K562 (cell line): Measurements from ENCODE around the gene COX11. TPM values are rescaled to one million over a fixed set of nuclear protein-coding genes. Genes with fewer than 3 reads are reported as not detected.

Experiments
- ATAC-seq: fragments of 200-7000 bp; cut with Tn5 transposase; 3 replicates; pipeline ENCODE4 v1.9.1; 2020; ENCODE audit warnings: moderate library complexity
- BruUV-seq: library from RNA; stranded (reverse); fragments of 400-500 nt; replicated peaks from 2 replicates; lab custom pipeline; 2021; lab: Mats Ljungman, UMichigan
- CTCF ChIA-PET: fragments of 300-600 bp; formaldehyde crosslinking; extraction: SDS; loops from one replicate; lab custom pipeline; 2021; ENCODE audit warnings: low intra/inter-chr PET ratio; lab: Yijun Ruan, JAX
- POLR2A ChIA-PET: fragments of 300-600, 350-650 bp; sonication (Branson Sonifier 250); formaldehyde crosslinking; extraction: SDS; loops from one replicate; lab custom pipeline; 2021; ENCODE audit warnings: antibody characterized with exemption, inconsistent platforms; lab: Yijun Ruan, JAX
- DNase-seq, 4 experiments: peaks; one replicate each; pipeline versions ENCODE4 v3.0.0 to v3.0.0-alpha.2; 2011 to 2018; ENCODE audit warnings: low spot score in 3 of 4, mixed read lengths in 3 of 4; ENCODE audit errors: extremely low read depth in 1 of 4
- FAIRE-seq: peaks from 2 replicates; lab custom pipeline; 2011; peaks lifted over from hg19 to GRCh38; lab: Jason Lieb, UNC
- H2AFZ ChIP-seq: 2 replicates; pipeline ENCODE4 v1.6.0; 2011; ENCODE audit warnings: low read depth, low read length, control low read depth, inconsistent platforms
- H3K27ac ChIP-seq: fragments of 200-600 bp; 3 replicates; pipeline ENCODE4 v1.8.0; 2011; ENCODE audit warnings: low read depth, mild to moderate bottlenecking, control low read depth, inconsistent platforms, low read length, moderate library complexity, mixed read lengths; ENCODE audit errors: extremely low read depth
- H3K27me3 ChIP-seq, 2 experiments: fragments of 300-600 bp in 1 of 2; 2 replicates in 1 of 2; 3 replicates in 1 of 2; pipeline versions ENCODE4 v1.6.0 to v1.8.0; 2011; ENCODE audit warnings: inconsistent platforms in 2 of 2, low read length in 2 of 2, mild to moderate bottlenecking in 1 of 2, mixed read lengths in 1 of 2, moderate library complexity in 1 of 2; ENCODE audit not compliant: control insufficient read depth in 2 of 2, insufficient read depth in 2 of 2
- H3K36me3 ChIP-seq: fragments of 300-600 bp; 3 replicates; pipeline ENCODE4 v1.8.0; 2011; ENCODE audit warnings: mild to moderate bottlenecking, low read length, inconsistent platforms; ENCODE audit not compliant: control insufficient read depth, insufficient read depth
- H3K4me1 ChIP-seq, 2 experiments: fragments of 200-600 bp in 1 of 2; replicated peaks in 1 of 2; 2 replicates in 1 of 2; 3 replicates in 1 of 2; pipeline versions ENCODE4 v1.5.1 to v1.8.0; 2011; ENCODE audit warnings: inconsistent platforms in 2 of 2, low read length in 2 of 2, mild to moderate bottlenecking in 1 of 2, mixed read lengths in 1 of 2, moderate library complexity in 1 of 2; ENCODE audit not compliant: control insufficient read depth in 2 of 2, insufficient read depth in 2 of 2
- H3K4me2 ChIP-seq: 2 replicates; pipeline ENCODE4 v1.6.1; 2011; ENCODE audit warnings: low read length, control low read depth, inconsistent platforms, mixed read lengths; ENCODE audit not compliant: insufficient read depth
- H3K4me3 ChIP-seq: fragments of 200-600 bp; sonication (generic), shearing (Covaris generic); 2 replicates; pipeline ENCODE4 v1.5.1; 2016; ENCODE audit warnings: control low read depth, inconsistent platforms
- H3K79me2 ChIP-seq: fragments of 200-600 bp; 3 replicates; pipeline ENCODE4 v1.8.0; 2011; ENCODE audit warnings: low read length, inconsistent platforms; ENCODE audit not compliant: control insufficient read depth, insufficient read depth
- H3K9ac ChIP-seq, 2 experiments: 2 replicates each; pipeline versions ENCODE4 v1.6.0 to v1.6.1; 2011; ENCODE audit warnings: low read depth in 2 of 2, low read length in 2 of 2, control low read depth in 1 of 2, inconsistent platforms in 1 of 2, mild to moderate bottlenecking in 1 of 2, mixed read lengths in 1 of 2; ENCODE audit not compliant: insufficient read depth in 1 of 2
- H3K9me1 ChIP-seq: one replicate; pipeline ENCODE4 v1.6.0; 2011; ENCODE audit warnings: inconsistent platforms, mild to moderate bottlenecking, low read length, moderate library complexity; ENCODE audit not compliant: control insufficient read depth, insufficient read depth
- H3K9me3 ChIP-seq: replicated peaks from 2 replicates; pipeline ENCODE4 v1.5.1; 2011; ENCODE audit warnings: low read depth, low read length, inconsistent platforms; ENCODE audit not compliant: control insufficient read depth, insufficient read depth
- H4K20me1 ChIP-seq: replicated peaks from 2 replicates; pipeline ENCODE4 v1.6.1; 2011; ENCODE audit warnings: low read length, inconsistent platforms, mixed read lengths; ENCODE audit not compliant: control insufficient read depth, insufficient read depth
- DMBX1 ChIP-seq: fragments of 250-450 bp; sonication (Bioruptor Pico); IDR thresholded peaks from 2 replicates; pipeline ENCODE4 v1.8.0; 2022; ENCODE audit warnings: inconsistent platforms, mild to moderate bottlenecking, moderate library complexity, borderline replicate concordance
- EZH2 ChIP-seq: IDR thresholded peaks from 2 replicates; pipeline ENCODE4 v1.6.1; 2012; ENCODE audit warnings: low read depth, mild to moderate bottlenecking, inconsistent platforms, low read length, borderline replicate concordance
- HDAC6 ChIP-seq: IDR thresholded peaks from 2 replicates; pipeline ENCODE4 v1.6.1; 2012; ENCODE audit warnings: low read depth, mild to moderate bottlenecking, control low read depth, inconsistent platforms, low read length, moderate library complexity
- NFXL1 ChIP-seq: fragments of 450-650 bp; formaldehyde crosslinking; IDR thresholded peaks from 2 replicates; pipeline ENCODE4 v1.4.0; 2021; ENCODE audit warnings: mild to moderate bottlenecking
- ZBTB11 ChIP-seq, 3 experiments: fragments of 200-800 bp in 1 of 3; fragments of 250-450 bp in 1 of 3; fragments of 450-650 bp in 1 of 3; sonication (Bioruptor Pico) in 1 of 3; sonication (Bioruptor generic) in 1 of 3; formaldehyde crosslinking in 1 of 3; IDR thresholded peaks; 2 replicates each; pipeline versions ENCODE4 v1.6.1 to v1.8.0; 2016 to 2022; ENCODE audit warnings: mild to moderate bottlenecking in 2 of 3, missing genetic modification characterization in 2 of 3, missing compliant biosample characterization in 1 of 3, moderate library complexity in 1 of 3
- ZBTB49 ChIP-seq: sonication (generic); formaldehyde crosslinking; IDR thresholded peaks from 2 replicates; pipeline ENCODE4 v1.8.0; 2022; ENCODE audit warnings: missing genetic modification reagents, mild to moderate bottlenecking, borderline replicate concordance
- ZNF134 ChIP-seq: fragments of 250-450 bp; sonication (Bioruptor Pico); conservative IDR thresholded peaks from 2 replicates; pipeline ENCODE4 v1.4.0; 2020
- ZNF507 ChIP-seq: conservative IDR thresholded peaks from 2 replicates; pipeline ENCODE4 v1.6.1; 2017; ENCODE audit warnings: missing genetic modification characterization, missing compliant biosample characterization
- WGBS: fragments of 100-300 bp; shearing (Covaris generic); methylation state at CpG from one replicate; pipeline ENCODE4 v1.1.6; 2016; ENCODE audit warnings: low coverage, mixed read lengths; ENCODE audit not compliant: insufficient coverage; ENCODE audit errors: missing lambda C conversion rate; 5-methylcytosine and 5-hydroxymethylcytosine counted together
- in situ Hi-C: fragments of 300-500 bp; cut with MboI; formaldehyde crosslinking; loops from 4 replicates; pipeline ENCODE4 v1.15.0; 2018; ENCODE audit warnings: inconsistent platforms, mixed read lengths
- intact Hi-C: fragments of 100-400 bp; cut with micrococcal nuclease; formaldehyde crosslinking; loops from 2 replicates; pipeline ENCODE4 v1.14.2; 2022
- polyA plus RNA-seq, 8 experiments: library from polyadenylated mRNA; depleted of rRNA in 4 of 8; stranded (reverse) in 5 of 8; unstranded in 3 of 8; fragments of >200 nt; fragmentation: Nextera tagmentation in 2 of 8; fragmentation: Illumina TruSeq in 1 of 8; extraction: Ambion mirVana in 2 of 8; extraction: Trizol in 1 of 8; gene quantifications; 2 replicates each; pipeline versions ENCODE4 v1.2.1 to v1.2.3, GENCODE V29; 2011 to 2014; ENCODE audit warnings: inconsistent platforms in 1 of 8, missing spikeins in 1 of 8
- total RNA-seq, 7 experiments: library from RNA; depleted of rRNA in 6 of 7; stranded (reverse); fragments of >200 nt in 6 of 7; fragmentation: Illumina TruSeq in 2 of 7; extraction: Trizol in 2 of 7; gene quantifications; 2 replicates each; pipeline versions ENCODE4 v1.2.1 to v1.2.3, GENCODE V29; 2011 to 2021; ENCODE audit warnings: low replicate concordance in 1 of 7

The COX11 gene
- total and polyA plus RNA-seq, 9 of the 15 experiments (the other 6 are each of a cell fraction or from before 2014, with no cell fraction given), result 18.5 to 112 (median 30.7) TPM

- no peaks in the 10 kb centered on the region for H4K20me1 ChIP-seq
- DNase-seq (no peak), ATAC-seq (no peak), FAIRE-seq (no peak)
- peaks cover 26% of the 10 kb centered on the region for H3K36me3 ChIP-seq
- H3K4me3 ChIP-seq, result no peak overlapping the region
- H3K79me2 ChIP-seq, result no peaks in the 10 kb centered on the region
- in situ Hi-C loops (loop anchor here (5.0 to 10.0 kb wide), 2 partner anchors 366 to 523 kb away; partner anchors contain the start of gene SMIM36), intact Hi-C loops (loop anchor here (10.0 kb wide), 1 partner anchor 183 kb away; no protein-coding TSS in a partner anchor)
- ChIA-PET POLR2A (no interaction called here), CTCF (no interaction called here)
- H3K4me2 ChIP-seq, result no peak overlapping the region
- no peaks in the 10 kb centered on the region for H3K4me1 ChIP-seq
- no peaks in the 10 kb centered on the region for H3K27me3 ChIP-seq
- no peak overlapping the region for H2AFZ ChIP-seq
- WGBS, result 87% methylated on average over 1 of the region's 1 CpG
- no peaks in the 10 kb centered on the region for H3K9me1 ChIP-seq
- H3K9ac ChIP-seq, result no peak overlapping the region
- TF ChIP-seq NFXL1 (CRISPR knock-in tag), result no peak
- no peak for TF ChIP-seq ZNF507 (tag)
- no peak for TF ChIP-seq DMBX1 (CRISPR knock-in tag)
- no peak for TF ChIP-seq ZBTB11 (CRISPR knock-in tag; IDR thresholded peaks at IDR 0.05)
- TF ChIP-seq EZH2, result no peak
- no peak for TF ChIP-seq ZNF134
- no peak for TF ChIP-seq HDAC6
- TF ChIP-seq ZBTB49 (CRISPR knock-in tag), result no peak
- no peaks in the 10 kb centered on the region for H3K9me3 ChIP-seq
- H3K27ac ChIP-seq, result no peak overlapping the region
- no TSS peak for BruUV-seq
Measured at GRCh38 chr17:54991567-54991966, 23.1 kb upstream of the COX11 start.
